ENCODE results near the gene CMSS1.

DNA sequence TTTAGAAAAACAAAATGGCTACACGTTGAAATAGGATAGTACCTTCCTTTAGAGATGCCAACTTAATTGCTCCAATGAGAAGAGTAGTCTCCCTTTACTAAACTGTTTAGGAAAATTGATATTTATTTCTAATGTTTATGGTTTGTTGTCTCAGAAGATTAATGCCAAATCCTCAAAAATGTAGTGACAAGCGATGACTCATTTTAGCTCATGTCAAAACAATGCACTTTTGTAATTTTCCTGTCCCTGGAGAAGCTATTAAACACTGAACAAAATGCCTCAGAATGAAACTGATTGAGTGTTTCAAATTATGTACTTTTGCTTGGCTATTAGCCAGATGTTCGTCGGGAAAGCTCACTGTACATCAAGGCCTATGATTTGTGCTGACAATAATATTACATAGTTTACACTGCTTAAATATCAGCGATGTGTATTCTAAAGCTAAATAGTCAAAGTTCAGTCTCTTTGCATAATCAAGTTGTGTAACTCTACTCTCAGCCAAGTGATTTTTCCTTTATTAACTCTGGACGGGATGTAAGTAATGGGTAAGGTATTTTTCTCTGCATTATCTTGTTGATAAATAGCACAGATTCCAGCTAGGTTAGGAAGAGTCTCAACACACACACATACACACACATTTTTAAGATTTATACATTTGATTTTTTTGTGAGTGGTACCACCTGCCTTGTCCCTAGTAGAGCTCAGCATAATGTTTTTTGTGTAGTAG lies 83.7 kb downstream of the CMSS1 start:
- no peak for TF ChIP-seq POLR2A (IDR thresholded peaks at IDR 0.05)
- TF ChIP-seq, protein P1, sequence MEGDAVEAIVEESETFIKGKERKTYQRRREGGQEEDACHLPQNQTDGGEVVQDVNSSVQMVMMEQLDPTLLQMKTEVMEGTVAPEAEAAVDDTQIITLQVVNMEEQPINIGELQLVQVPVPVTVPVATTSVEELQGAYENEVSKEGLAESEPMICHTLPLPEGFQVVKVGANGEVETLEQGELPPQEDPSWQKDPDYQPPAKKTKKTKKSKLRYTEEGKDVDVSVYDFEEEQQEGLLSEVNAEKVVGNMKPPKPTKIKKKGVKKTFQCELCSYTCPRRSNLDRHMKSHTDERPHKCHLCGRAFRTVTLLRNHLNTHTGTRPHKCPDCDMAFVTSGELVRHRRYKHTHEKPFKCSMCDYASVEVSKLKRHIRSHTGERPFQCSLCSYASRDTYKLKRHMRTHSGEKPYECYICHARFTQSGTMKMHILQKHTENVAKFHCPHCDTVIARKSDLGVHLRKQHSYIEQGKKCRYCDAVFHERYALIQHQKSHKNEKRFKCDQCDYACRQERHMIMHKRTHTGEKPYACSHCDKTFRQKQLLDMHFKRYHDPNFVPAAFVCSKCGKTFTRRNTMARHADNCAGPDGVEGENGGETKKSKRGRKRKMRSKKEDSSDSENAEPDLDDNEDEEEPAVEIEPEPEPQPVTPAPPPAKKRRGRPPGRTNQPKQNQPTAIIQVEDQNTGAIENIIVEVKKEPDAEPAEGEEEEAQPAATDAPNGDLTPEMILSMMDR (IDR thresholded peaks at IDR 0.05): no peak

Measured in Peyer's patch (tissue), 4 donors.